Esophagus muscularis mucosa (tissue), 3 donors: Measurements from ENCODE around the gene KPTN.

Experiments used
- POLR2A ChIP-seq: fragments of 450-650 bp; IDR thresholded peaks from one replicate; pipeline ENCODE4 v1.6.1; 2017; ENCODE audit warnings: antibody characterized with exemption, moderate library complexity, mild to moderate bottlenecking, low read depth
- POLR2AphosphoS5 ChIP-seq, 2 donors: sonication (generic); formaldehyde crosslinking; IDR thresholded peaks; one replicate each; pipeline ENCODE4 v1.6.1; 2017; ENCODE audit warnings: antibody characterized with exemption in 2 of 2
- TF ChIP-seq, protein P1 (sequence below), 3 experiments: fragments of 200-600 bp in 2 of 3; fragments of 450-650 bp in 1 of 3; sonication (generic) in 2 of 3; IDR thresholded peaks; one replicate each; pipeline ENCODE4 v1.5.1; 2017 to 2019; ENCODE audit warnings: antibody characterized with exemption in 3 of 3, mild to moderate bottlenecking in 2 of 3, moderate library complexity in 1 of 3

DNA sequence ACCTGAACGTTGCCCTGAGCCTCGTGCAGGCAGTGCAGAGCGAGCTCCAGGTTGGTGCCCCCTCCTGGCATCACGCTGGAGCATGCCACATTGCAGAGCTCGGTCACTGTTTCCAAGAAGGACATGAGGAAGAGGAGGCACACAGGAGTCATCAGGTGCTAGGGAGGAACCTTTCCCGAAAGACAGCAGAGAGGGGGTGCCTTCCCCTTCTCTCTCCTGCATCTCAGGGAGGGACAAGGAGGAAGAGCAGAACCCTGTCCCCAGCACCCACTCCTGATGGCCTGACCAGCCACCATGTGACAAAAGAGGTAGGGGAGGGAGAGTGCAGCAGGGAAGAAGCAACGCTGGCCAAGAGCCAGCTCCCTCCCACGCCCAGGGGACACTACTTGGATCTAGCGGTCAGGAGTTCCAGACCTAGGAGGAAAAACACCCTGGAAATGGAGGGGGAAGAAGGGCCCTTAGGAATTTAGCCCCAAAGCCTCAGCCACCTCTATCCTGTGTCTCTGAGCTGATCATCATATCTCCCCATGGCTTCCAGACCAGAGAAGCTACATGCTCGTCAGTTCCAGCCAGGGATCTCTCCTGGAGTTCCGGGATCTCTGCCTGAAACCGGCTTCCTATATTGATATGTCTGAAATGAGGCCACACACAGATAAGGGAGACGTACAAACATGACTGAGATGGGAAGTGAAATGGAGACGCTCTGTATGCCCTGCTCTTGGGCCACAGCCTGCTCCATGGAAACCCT lies 47.8 kb upstream of the KPTN start:
- TF ChIP-seq, protein P1, sequence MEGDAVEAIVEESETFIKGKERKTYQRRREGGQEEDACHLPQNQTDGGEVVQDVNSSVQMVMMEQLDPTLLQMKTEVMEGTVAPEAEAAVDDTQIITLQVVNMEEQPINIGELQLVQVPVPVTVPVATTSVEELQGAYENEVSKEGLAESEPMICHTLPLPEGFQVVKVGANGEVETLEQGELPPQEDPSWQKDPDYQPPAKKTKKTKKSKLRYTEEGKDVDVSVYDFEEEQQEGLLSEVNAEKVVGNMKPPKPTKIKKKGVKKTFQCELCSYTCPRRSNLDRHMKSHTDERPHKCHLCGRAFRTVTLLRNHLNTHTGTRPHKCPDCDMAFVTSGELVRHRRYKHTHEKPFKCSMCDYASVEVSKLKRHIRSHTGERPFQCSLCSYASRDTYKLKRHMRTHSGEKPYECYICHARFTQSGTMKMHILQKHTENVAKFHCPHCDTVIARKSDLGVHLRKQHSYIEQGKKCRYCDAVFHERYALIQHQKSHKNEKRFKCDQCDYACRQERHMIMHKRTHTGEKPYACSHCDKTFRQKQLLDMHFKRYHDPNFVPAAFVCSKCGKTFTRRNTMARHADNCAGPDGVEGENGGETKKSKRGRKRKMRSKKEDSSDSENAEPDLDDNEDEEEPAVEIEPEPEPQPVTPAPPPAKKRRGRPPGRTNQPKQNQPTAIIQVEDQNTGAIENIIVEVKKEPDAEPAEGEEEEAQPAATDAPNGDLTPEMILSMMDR (IDR thresholded peaks at IDR 0.05) = no peak
- TF ChIP-seq POLR2A (no peak), POLR2AphosphoS5 (IDR thresholded peaks at IDR 0.05) (no peak)
